ENCODE data around the gene PASK.

DNA sequence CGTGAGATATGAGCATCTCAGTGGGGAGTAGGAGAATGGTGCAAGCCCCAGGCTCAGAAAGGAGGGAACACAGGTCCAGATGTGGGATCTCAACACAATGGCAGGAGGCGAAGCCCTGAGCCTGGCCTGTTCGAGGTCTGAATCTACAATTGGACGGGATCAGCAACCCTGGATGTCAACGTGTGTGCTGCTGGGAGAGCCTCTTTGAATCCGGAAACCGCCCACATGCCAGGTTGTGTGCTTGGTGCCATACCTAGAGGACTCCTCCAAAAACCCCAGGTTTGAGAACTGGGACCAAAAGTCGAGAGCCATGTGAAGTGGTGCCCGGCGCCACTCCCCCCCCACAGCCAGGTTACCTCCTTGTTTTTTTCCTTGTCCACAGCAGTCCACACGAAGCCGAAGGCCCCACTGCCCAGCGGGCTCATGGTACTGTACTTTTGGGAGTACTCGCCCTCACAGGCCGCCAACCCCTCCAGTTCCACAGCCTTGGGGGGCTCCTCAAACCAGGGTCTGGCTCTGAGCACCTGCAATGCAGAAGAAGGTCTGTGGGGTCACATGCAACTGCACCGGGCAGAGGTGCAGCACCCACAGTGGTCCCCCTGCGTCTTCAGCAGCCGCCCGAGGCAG is 26.8 kb downstream of the PASK start:
- TF ChIP-seq, protein P1, sequence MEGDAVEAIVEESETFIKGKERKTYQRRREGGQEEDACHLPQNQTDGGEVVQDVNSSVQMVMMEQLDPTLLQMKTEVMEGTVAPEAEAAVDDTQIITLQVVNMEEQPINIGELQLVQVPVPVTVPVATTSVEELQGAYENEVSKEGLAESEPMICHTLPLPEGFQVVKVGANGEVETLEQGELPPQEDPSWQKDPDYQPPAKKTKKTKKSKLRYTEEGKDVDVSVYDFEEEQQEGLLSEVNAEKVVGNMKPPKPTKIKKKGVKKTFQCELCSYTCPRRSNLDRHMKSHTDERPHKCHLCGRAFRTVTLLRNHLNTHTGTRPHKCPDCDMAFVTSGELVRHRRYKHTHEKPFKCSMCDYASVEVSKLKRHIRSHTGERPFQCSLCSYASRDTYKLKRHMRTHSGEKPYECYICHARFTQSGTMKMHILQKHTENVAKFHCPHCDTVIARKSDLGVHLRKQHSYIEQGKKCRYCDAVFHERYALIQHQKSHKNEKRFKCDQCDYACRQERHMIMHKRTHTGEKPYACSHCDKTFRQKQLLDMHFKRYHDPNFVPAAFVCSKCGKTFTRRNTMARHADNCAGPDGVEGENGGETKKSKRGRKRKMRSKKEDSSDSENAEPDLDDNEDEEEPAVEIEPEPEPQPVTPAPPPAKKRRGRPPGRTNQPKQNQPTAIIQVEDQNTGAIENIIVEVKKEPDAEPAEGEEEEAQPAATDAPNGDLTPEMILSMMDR (IDR thresholded peaks at IDR 0.05) = no peak
- no peak for TF ChIP-seq POLR2A (IDR thresholded peaks at IDR 0.05)
